Measurements from ENCODE around the gene PADI3.
"Not testable (repeated sequence)": the region's sequence is repeated elsewhere in the genome, so short reads cannot be mapped to it uniquely, and the experiment has no call there.

Gene PADI3

GRCh38 chr1:17305576-17306095 is 56.7 kb downstream of the PADI3 start:
- no peak for DNase-seq

- DNase-seq = no peak
Measured at GRCh38 chr1:17306407-17306806, 57.5 kb downstream of the PADI3 start.

DNA sequence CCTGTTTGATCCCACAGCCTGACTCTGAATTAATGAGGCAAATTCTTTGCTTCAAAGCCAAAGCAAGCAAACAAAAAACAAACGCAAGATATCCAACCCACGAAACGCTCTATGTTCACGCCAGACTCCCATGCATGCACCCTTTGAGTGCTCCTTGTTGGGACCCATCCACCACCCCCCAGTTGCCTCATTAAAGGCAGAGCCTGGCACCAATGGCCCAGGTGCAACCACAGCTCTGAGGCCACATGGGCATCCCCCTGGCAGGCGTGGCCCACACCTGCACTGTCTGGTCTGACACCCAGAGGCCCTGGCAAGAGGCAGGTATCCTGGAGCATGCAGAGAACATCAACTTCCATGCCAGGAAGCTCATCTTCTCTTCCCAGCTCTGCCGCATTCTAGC is 58.0 kb downstream of the PADI3 start:
- DNase-seq = no peak

DNA sequence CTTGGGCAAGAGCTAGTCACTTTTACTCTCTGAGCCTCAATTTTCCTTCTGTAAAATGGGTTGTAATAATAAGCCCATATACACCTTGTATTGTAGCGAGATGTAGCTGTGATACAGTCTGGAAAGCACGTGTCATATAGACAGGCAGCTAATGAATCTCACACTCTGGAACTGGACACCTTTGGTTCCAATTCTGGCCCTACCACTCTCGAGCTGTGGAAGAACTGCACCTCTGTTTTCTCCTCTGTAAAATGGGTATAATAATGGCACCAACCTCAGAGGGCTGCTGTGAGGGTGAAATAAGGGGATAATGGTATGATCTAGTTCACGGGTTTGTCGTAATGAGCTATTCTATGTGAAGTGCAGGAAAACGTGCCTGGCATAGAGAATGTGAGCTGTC is 58.4 kb downstream of the PADI3 start:
- no peak for DNase-seq

GRCh38 chr1:17307946-17308345 is 59.0 kb downstream of the PADI3 start, which contains the start of gene PADI4:
PADI4 (plus strand) TSS chr1:17308197; CDS start chr1:17308223, 26 bp downstream.
- DNase-seq = peak in 1 of 2 donors; percentile 50

- DNase-seq = peak in 1 of 2 donors; percentile 26
Measured at GRCh38 chr1:17308593-17308992, 59.7 kb downstream of the PADI3 start.

DNA sequence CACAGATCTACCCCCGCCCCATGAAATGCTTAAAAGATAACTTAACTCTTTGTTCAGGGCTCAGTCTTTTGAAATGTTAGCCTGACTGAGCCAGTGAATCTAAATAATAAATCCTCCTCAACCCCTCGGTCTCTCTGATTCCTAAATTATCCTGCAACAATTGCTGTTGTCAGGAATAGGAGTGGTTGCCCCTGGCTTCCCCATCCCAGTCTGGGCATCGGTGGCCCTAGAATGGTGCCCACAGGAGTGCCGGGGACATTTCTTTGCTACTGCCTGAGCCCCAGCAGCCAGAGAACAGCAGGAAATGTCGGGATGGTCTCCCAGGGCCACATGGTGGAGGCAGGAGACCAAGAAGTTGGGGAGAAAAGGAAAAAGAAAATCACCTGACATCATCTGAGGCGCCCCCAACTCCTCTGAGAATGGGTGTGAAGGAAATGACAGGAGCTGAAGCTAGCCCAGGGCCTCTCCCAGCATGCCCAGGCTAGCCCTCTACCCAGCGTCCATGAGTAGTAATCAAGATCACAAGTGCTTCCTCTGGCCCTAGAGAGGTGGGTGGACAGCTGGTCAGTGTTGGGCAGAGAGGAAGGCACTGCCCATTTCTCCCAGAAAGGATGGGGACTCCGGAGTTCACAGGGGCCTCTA is 60.6 kb downstream of the PADI3 start:
- no peak for DNase-seq

DNA sequence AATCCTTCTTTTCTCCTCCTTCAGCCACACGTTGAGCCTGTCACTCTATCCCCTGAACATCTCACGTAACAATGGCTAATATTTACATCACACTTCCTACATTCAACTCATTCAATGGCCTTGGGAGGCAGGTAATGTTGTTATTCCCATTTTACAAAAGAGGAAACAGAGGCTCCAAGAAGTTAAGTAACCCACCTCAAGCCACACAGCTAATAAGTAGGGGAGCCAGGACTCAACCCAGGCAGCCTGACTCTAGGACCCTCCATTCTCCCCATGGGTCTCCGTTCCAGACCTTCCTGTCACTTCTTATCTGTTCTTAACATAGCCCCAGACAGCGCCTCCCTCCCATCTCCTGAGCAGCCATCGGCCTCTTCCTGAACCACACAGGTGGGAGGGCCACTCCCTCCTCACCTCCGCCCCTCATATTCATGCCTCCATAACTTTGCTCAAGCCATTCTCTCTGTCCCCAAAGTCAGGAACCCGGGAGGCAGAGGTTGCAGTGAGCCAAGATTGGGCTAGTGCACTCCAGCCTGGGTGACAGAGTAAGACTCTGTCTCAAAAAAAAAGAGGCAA is 61.3 kb downstream of the PADI3 start:
- no peak for DNase-seq

GRCh38 chr1:17313530-17314309 is 64.8 kb downstream of the PADI3 start:
- no peak for DNase-seq

GRCh38 chr1:17314491-17314971 is 65.6 kb downstream of the PADI3 start:
- DNase-seq = no peak

- no peak for DNase-seq
Measured at GRCh38 chr1:17315542-17316130, 66.7 kb downstream of the PADI3 start.

GRCh38 chr1:17316704-17317103 is 67.8 kb downstream of the PADI3 start:
- no peak for DNase-seq

DNA sequence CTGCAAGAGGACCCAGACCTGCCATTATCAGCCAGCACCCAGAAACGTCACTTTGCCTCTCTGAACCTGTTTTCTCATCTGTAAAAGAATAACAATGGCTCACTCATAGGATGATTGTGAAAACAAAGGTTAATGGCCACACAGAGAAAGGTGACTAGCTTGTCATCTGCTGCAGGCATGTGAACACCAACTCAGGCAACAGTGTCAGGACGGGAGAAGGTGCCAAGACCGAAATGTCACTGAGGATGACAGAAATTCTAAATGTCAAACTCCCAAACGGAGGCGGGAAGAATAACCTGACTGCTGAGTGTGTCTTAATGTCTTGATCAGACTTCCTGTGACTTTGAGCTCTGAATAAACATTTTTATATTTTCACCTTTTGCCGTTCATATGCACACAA is 69.4 kb downstream of the PADI3 start:
- no peak for DNase-seq

DNA sequence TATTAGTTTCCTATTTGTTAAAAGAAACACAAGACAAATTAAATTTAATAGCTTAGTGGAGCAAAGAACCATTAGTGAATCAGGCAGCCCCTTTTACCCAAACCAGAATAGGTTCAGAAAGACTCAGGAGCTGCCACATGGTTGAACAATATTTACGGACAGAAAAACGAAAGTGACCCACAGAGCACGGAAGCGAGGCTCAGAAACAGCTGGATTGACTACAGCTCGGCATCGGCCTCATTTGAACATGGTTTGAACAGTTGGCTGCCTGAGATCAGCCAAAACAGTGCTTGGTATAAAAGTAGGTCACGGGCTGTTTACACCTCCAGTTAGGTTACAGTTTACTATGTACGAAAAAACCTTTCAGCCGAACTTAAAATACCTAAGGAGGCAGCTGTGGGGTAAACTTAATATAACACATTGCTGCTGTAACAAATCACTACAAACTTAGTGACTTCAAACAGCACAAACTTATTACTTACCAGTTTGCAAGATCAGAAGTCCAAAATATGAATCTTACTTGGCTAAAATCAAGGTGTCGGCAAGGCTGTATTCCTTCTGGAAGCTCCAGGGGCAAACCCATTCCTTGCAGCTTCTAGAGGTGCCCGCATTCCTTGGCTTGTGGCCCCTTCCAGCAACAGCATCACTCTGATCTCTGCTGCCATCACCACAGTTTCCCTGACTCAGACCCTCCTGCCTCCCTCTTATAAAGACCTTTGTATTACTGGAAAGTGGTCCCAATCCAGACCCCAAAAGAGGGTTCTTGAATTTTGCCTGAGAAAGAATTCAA is 70.9 kb downstream of the PADI3 start:
- DNase-seq = no peak

GRCh38 chr1:17321857-17322390 is 73.0 kb downstream of the PADI3 start:
- DNase-seq = not testable (repeated sequence)

DNA sequence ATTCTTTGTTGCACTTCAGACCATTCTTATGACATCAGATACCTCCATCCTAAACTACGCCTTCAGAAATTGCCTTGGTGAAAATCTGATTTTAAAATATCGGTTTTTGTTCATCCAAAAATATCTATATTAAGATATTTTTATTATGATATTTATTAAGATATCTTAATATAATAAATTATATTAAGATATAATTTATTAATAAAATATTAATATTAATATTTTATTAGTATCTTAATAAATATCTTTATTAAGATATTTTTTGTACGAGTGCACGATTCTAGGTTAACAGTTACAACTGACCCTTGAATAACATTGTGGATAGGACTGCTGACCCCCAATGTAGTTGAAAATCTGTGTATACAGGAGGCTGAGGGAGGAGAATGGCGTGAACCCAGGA is 80.0 kb downstream of the PADI3 start:
- DNase-seq = no peak

GRCh38 chr1:17329610-17330009 is 80.7 kb downstream of the PADI3 start:
- DNase-seq = no peak

DNA sequence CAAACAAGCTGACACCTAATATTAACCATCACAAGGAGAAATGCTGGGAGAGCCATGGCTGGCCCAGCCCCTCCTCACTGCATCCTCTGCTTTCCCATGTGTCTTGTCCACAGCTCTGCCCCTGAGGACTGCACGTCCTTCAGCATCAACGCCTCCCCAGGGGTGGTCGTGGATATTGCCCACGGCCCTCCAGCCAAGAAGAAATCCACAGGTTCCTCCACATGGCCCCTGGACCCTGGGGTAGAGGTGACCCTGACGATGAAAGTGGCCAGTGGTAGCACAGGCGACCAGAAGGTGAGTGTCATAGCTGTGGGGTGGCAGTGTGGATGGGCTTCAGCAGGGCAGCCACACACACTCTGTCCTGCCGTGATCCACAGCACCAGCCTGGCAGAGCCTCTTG is 82.0 kb downstream of the PADI3 start:
- DNase-seq = no peak

DNA sequence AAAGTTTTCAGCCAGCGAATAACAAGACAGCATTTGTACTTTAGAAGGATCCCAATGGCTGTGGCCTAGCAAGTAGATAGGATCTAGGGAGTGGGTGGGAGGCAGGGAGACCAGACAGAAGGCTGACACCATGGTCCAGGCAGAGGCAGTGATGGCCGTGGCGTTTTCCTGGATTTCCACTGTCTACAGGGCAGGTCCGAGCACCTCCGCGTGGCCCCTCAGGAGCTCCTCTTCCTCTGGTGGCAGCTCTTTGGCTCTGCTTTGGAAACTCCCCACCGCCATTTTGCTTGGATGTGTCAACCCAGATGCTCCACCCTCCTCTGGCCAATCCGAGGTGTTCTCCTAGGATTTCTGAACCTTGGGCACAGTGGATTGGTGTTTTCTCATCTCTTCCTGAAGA is 84.2 kb downstream of the PADI3 start:
- no peak for DNase-seq
